Upper lobe of right lung (tissue), 1 donor: ENCODE results near the gene DDR2. TPM values are rescaled to one million over a fixed set of nuclear protein-coding genes. Genes with fewer than 3 reads are reported as not detected.

Source experiments
- ATAC-seq: fragments of 200-7000 bp; cut with Tn5 transposase; one replicate; pipeline ENCODE4 v1.9.1; 2020; ENCODE audit warnings: mild to moderate bottlenecking, moderate library complexity
- DNase-seq: peaks from one replicate; pipeline ENCODE4 v3.0.0-alpha.2; 2020
- H3K27ac ChIP-seq: fragments of 200-600 bp; one replicate; pipeline ENCODE4 v1.8.0; 2022
- H3K27me3 ChIP-seq: fragments of 200-600 bp; one replicate; pipeline ENCODE4 v1.8.0; 2022; ENCODE audit warnings: mild to moderate bottlenecking
- H3K36me3 ChIP-seq: fragments of 200-600 bp; one replicate; pipeline ENCODE4 v1.8.0; 2022
- H3K4me1 ChIP-seq: fragments of 200-600 bp; one replicate; pipeline ENCODE4 v1.8.0; 2022
- H3K4me3 ChIP-seq: fragments of 200-600 bp; one replicate; pipeline ENCODE4 v1.8.0; 2022; ENCODE audit warnings: mild to moderate bottlenecking
- H3K9me3 ChIP-seq: fragments of 200-600 bp; one replicate; pipeline ENCODE4 v1.8.0; 2022
- CTCF ChIP-seq: fragments of 200-600 bp; IDR thresholded peaks from one replicate; pipeline ENCODE4 v1.8.0; 2022; ENCODE audit warnings: antibody characterized with exemption
- intact Hi-C: fragments of 100-400 bp; cut with DNase I; formaldehyde crosslinking; loops from one replicate; pipeline ENCODE4 v1.11.0; 2022
- total RNA-seq: library from RNA; stranded (reverse); fragmentation: NEBNext Ultra II Directional; extraction: Animal tissue kit (Norgen Biotek cat#: 25700); gene quantifications from one replicate; pipeline ENCODE4 v1.2.1, GENCODE V29; 2021
- donor health status: DM: no; HTN: yes; CAD: no; lungs with severe emphysema.

Gene DDR2
- total RNA-seq, 1 donor from 2014 or later: 44.6 TPM

GRCh38 chr1:162823771-162824525 lies 191.7 kb downstream of the DDR2 start:
- H3K4me3 ChIP-seq: no peak overlapping the region
- H3K27ac ChIP-seq: no peak overlapping the region
- H3K27me3 ChIP-seq: peaks cover 26% of the 10 kb centered on the region
- no peak for ATAC-seq
- DNase-seq: no peak
- no peaks in the 10 kb centered on the region for H3K9me3 ChIP-seq
- intact Hi-C loops: no loop called here
- H3K36me3 ChIP-seq: no peaks in the 10 kb centered on the region
- peaks cover 9% of the 10 kb centered on the region for H3K4me1 ChIP-seq
- TF ChIP-seq CTCF: no peak

GRCh38 chr1:162829268-162829667 lies 197.0 kb downstream of the DDR2 start:
- DNase-seq (no peak), ATAC-seq (no peak)
- Histone ChIP-seq H3K27me3 (peaks cover 4% of the 10 kb centered on the region), H3K9me3 (no peaks in the 10 kb centered on the region), H3K4me1 (no peaks in the 10 kb centered on the region), H3K4me3 (no peak overlapping the region), H3K36me3 (no peaks in the 10 kb centered on the region), H3K27ac (no peak overlapping the region)
- no peak for TF ChIP-seq CTCF
- intact Hi-C loops: no loop called here

GRCh38 chr1:162832470-162832869 lies 200.2 kb downstream of the DDR2 start:
- H3K4me1 ChIP-seq: no peaks in the 10 kb centered on the region
- intact Hi-C loops: no loop called here
- no peaks in the 10 kb centered on the region for H3K36me3 ChIP-seq
- no peak for ATAC-seq
- H3K27ac ChIP-seq: no peak overlapping the region
- peaks cover 4% of the 10 kb centered on the region for H3K27me3 ChIP-seq
- no peaks in the 10 kb centered on the region for H3K9me3 ChIP-seq
- no peak overlapping the region for H3K4me3 ChIP-seq
- TF ChIP-seq CTCF: no peak
- no peak for DNase-seq

- DNase-seq: no peak
- H3K36me3 ChIP-seq: no peaks in the 10 kb centered on the region
- H3K4me1 ChIP-seq: no peaks in the 10 kb centered on the region
- no peak overlapping the region for H3K4me3 ChIP-seq
- ATAC-seq: no peak
- TF ChIP-seq CTCF: no peak
- H3K27me3 ChIP-seq: no peaks in the 10 kb centered on the region
- no peak overlapping the region for H3K27ac ChIP-seq
- peaks cover 5% of the 10 kb centered on the region for H3K9me3 ChIP-seq
- intact Hi-C loops: no loop called here
These were observed 203.1 kb downstream of the DDR2 start for GRCh38 chr1:162835157-162835899.

Other genes starting within 250 kb of the DDR2 start
- gene SH2D1B, start 220.3 kb upstream of the DDR2 start, total RNA-seq: 1.9 TPM
- gene UHMK1, start 134.6 kb upstream of the DDR2 start, total RNA-seq: 53.6 TPM
- gene UAP1, start 70.7 kb upstream of the DDR2 start, total RNA-seq: 35.0 TPM
- gene HSD17B7, start 158.2 kb downstream of the DDR2 start, total RNA-seq: 31.6 TPM
- not detected for gene CCDC190, start 228.7 kb downstream of the DDR2 start, total RNA-seq